Ureter (tissue), 1 donor: ENCODE results near the gene RAPGEF3. TPM values are rescaled to one million over a fixed set of nuclear protein-coding genes. Genes with fewer than 3 reads are reported as not detected.

Source experiments
- DNase-seq: peaks from one replicate; pipeline ENCODE4 v3.0.0-alpha.2; 2020; ENCODE audit warnings: low spot score
- total RNA-seq: library from RNA; stranded (reverse); gene quantifications from one replicate; pipeline ENCODE4 v1.2.4, GENCODE V29; 2023
- donor health status: DM: yes; HTN: yes; CAD: no.

The RAPGEF3 gene
- total RNA-seq, 1 donor from 2014 or later, result 83.4 TPM

DNA sequence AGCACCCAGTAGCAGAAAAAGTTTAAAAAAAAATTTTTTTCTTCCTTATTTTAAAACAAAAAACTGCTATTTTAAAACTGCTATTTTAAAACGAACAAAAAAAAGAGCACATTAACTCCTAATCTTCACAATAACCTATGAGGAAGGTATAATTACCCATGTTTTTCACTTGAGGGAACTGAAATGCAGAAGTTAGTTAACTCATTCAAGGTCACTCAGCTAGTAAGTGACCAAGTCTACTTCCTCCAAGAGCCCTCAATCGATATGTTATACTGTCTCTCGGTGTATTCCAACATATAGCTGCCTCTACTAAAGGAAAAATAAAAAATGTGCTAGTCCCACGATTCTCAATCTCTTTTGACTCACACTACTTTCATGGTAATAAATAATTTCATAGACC lies 60.6 kb downstream of the RAPGEF3 start:
- DNase-seq, result no peak

DNA sequence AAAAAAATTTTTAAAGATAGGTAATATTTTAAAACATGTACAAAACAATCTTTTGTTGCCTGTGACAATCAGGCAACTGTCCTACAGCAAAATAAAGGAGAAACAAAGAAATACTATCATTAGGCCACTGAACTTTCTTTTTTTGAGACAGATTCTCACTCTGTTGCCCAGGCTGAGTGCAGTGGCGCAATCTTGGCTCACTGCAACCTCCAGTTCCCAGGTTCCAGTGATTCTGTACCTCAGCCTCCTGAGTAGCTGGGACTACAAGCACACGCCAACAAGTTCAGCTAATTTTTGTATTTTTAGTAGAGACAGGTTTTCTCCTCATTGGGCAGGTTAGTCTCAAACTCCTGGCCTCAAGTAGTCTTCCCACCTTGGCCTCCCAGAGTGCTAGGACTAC lies 69.5 kb downstream of the RAPGEF3 start:
- no peak for DNase-seq

DNA sequence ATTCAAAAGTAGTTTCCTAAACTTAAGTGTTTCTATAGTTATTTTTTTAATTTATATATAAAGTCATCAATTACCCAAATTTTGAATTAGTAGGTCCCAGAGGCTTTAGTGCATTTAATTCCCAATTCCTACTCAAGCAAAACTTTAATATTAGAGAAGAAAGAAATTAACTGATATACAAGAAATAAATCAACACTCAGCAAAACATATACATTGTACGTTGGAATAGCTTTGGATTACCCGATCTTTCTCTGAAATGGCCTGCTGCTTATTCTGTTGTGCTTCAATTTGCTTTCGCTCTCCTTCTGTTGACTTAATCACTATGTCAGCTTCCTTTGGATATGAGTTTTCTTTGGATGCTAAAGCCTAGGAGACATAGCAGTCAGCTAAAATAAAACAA lies 71.0 kb downstream of the RAPGEF3 start:
- no peak for DNase-seq

GRCh38 chr12:47686645-47687240 lies 71.9 kb downstream of the RAPGEF3 start:
- no peak for DNase-seq

Other genes starting within 250 kb of the RAPGEF3 start
- gene RPAP3, start 52.9 kb downstream of the RAPGEF3 start, total RNA-seq, result 35.5 TPM
- 0.89 TPM for gene ENDOU, start 33.4 kb downstream of the RAPGEF3 start, total RNA-seq
- 41.3 TPM for gene SLC48A1, start 14.4 kb upstream of the RAPGEF3 start, total RNA-seq
- 144 TPM for gene HDAC7, start 61.0 kb upstream of the RAPGEF3 start, total RNA-seq
- gene VDR, start 146.1 kb upstream of the RAPGEF3 start, total RNA-seq, result 12.6 TPM
- gene TMEM106C, start 204.7 kb upstream of the RAPGEF3 start, total RNA-seq, result 39.0 TPM
- gene COL2A1, start 245.6 kb upstream of the RAPGEF3 start, total RNA-seq, result not detected